Trophoblast cell (in vitro differentiated cells and primary cell): ENCODE results near the gene VILL. TPM values are rescaled to one million over a fixed set of nuclear protein-coding genes. Genes with fewer than 3 reads are reported as not detected.

Source experiments
- DNase-seq, 2 donors: peaks; one replicate each; pipeline ENCODE4 v3.0.0-alpha.2; 2016
- H2AFZ ChIP-seq: 2 replicates; pipeline ENCODE4 v1.6.1; 2013; ENCODE audit warnings: low read length, moderate library complexity, mild to moderate bottlenecking; ENCODE audit not compliant: insufficient read depth, poor library complexity
- H2AK5ac ChIP-seq: 2 replicates; pipeline ENCODE4 v1.6.1; 2013; ENCODE audit warnings: mild to moderate bottlenecking, low read length
- H2BK120ac ChIP-seq: 2 replicates; pipeline ENCODE4 v1.6.1; 2013; ENCODE audit warnings: low read length, mild to moderate bottlenecking, moderate library complexity; ENCODE audit not compliant: insufficient read depth, poor library complexity
- H2BK12ac ChIP-seq: 2 replicates; pipeline ENCODE4 v1.6.1; 2013; ENCODE audit warnings: mild to moderate bottlenecking, low read length, moderate library complexity
- H2BK5ac ChIP-seq: 2 replicates; pipeline ENCODE4 v1.6.1; 2013; ENCODE audit warnings: low read length, low read depth, moderate library complexity, mild to moderate bottlenecking; ENCODE audit not compliant: poor library complexity
- H3K14ac ChIP-seq: 2 replicates; pipeline ENCODE4 v1.6.1; 2013; ENCODE audit warnings: mild to moderate bottlenecking, low read length
- H3K18ac ChIP-seq: 2 replicates; pipeline ENCODE4 v1.6.1; 2013; ENCODE audit warnings: mild to moderate bottlenecking, low read length
- H3K23ac ChIP-seq: 2 replicates; pipeline ENCODE4 v1.6.1; 2013; ENCODE audit warnings: low read length
- H3K27ac ChIP-seq: 2 replicates; pipeline ENCODE4 v1.5.1; 2013; ENCODE audit warnings: low read depth, mild to moderate bottlenecking, inconsistent platforms, low read length, moderate library complexity
- H3K27me3 ChIP-seq: 2 replicates; pipeline ENCODE4 v1.6.1; 2013; ENCODE audit warnings: inconsistent platforms, mild to moderate bottlenecking, low read length, moderate library complexity; ENCODE audit not compliant: insufficient read depth
- H3K36me3 ChIP-seq, 2 experiments: 1 replicate in 1 of 2; 2 replicates in 1 of 2; pipeline ENCODE4 v1.6.1; 2013; ENCODE audit warnings: low read length in 2 of 2, mild to moderate bottlenecking in 2 of 2, moderate library complexity in 1 of 2; ENCODE audit not compliant: insufficient read depth in 2 of 2, control insufficient read depth in 1 of 2
- H3K4ac ChIP-seq: 2 replicates; pipeline ENCODE4 v1.6.1; 2013; ENCODE audit warnings: low read depth, mild to moderate bottlenecking, low read length, moderate library complexity
- H3K4me1 ChIP-seq, 2 experiments: 1 replicate in 1 of 2; 2 replicates in 1 of 2; pipeline ENCODE4 v1.6.1; 2013; ENCODE audit warnings: low read length in 2 of 2, mild to moderate bottlenecking in 2 of 2, moderate library complexity in 1 of 2; ENCODE audit not compliant: insufficient read depth in 2 of 2, control insufficient read depth in 1 of 2
- H3K4me2 ChIP-seq: 2 replicates; pipeline ENCODE4 v1.6.1; 2013; ENCODE audit warnings: inconsistent platforms, mild to moderate bottlenecking, low read length, moderate library complexity
- H3K4me3 ChIP-seq: 2 replicates; pipeline ENCODE4 v1.5.1; 2013; ENCODE audit warnings: mild to moderate bottlenecking, low read depth, low read length, inconsistent platforms
- H3K79me1 ChIP-seq: one replicate; pipeline ENCODE4 v1.6.1; 2013; ENCODE audit warnings: low read length
- H3K79me2 ChIP-seq: 2 replicates; pipeline ENCODE4 v1.6.1; 2013; ENCODE audit warnings: low read length, mild to moderate bottlenecking; ENCODE audit not compliant: control insufficient read depth, insufficient read depth, poor library complexity
- H3K9ac ChIP-seq: 2 replicates; pipeline ENCODE4 v1.6.1; 2013; ENCODE audit warnings: mild to moderate bottlenecking, low read length
- H3K9me3 ChIP-seq: 2 replicates; pipeline ENCODE4 v1.6.1; 2013; ENCODE audit warnings: low read depth, mild to moderate bottlenecking, control low read depth, inconsistent platforms, low read length; ENCODE audit not compliant: insufficient read depth
- H4K12ac ChIP-seq: 2 replicates; pipeline ENCODE4 v1.6.1; 2013; ENCODE audit warnings: low read depth, mild to moderate bottlenecking, low read length, moderate library complexity
- H4K8ac ChIP-seq: 2 replicates; pipeline ENCODE4 v1.6.1; 2013; ENCODE audit warnings: low read depth, mild to moderate bottlenecking, low read length, moderate library complexity
- H4K91ac ChIP-seq: one replicate; pipeline ENCODE4 v1.6.1; 2013; ENCODE audit warnings: low read depth, mild to moderate bottlenecking, low read length, moderate library complexity
- WGBS: extraction: QIAGEN DNeasy Blood & Tissue Kit; methylation state at CpG from one replicate; pipeline ENCODE4 v1.1.7; 2013; ENCODE audit warnings: missing lambda C conversion rate; ENCODE audit not compliant: insufficient read length, insufficient coverage; ENCODE audit errors: extremely low coverage; 5-methylcytosine and 5-hydroxymethylcytosine counted together
- polyA plus RNA-seq: library from polyadenylated mRNA; stranded (reverse); fragments of 200-250 nt; gene quantifications from 2 replicates; pipeline ENCODE4 v1.2.3, GENCODE V29; 2013

The VILL gene
- polyA plus RNA-seq, result 0.82 and 0.85 TPM in 2 replicates

GRCh38 chr3:37990527-37990926 lies at the start of gene VILL:
TSS of gene VILL (plus strand) at chr3:37990786. CDS start at chr3:37993673, 2,887 bp downstream.
- Histone ChIP-seq H3K4ac (no peak within 1 kb of the TSS), H4K12ac (no peak within 1 kb of the TSS), H3K23ac (no peak within 1 kb of the TSS), H3K4me3 (no peak within 1 kb of the TSS), H3K27ac (no peak within 1 kb of the TSS), H2AFZ (no peak within 1 kb of the TSS), H3K14ac (no peak within 1 kb of the TSS), H2AK5ac (no peak within 1 kb of the TSS), H2BK5ac (no peak within 1 kb of the TSS), H3K9me3 (peaks cover 2% of the 10 kb centered on the region), H4K91ac (no peak within 1 kb of the TSS), H3K18ac (no peak within 1 kb of the TSS), H3K4me1 (peaks cover 5 to 6% of the 10 kb centered on the region in 2 experiments), H3K4me2 (no peak within 1 kb of the TSS), H2BK12ac (no peak within 1 kb of the TSS), H3K27me3 (no peaks in the 10 kb centered on the region), H4K8ac (no peak within 1 kb of the TSS), H3K9ac (no peak within 1 kb of the TSS), H3K36me3 (no peaks in the 10 kb centered on the region), H3K79me2 (peaks cover 3% of the 10 kb centered on the region), H3K79me1 (peaks cover 5% of the 10 kb centered on the region), H2BK120ac (no peak within 1 kb of the TSS)
- DNase-seq, result no peak
- WGBS, result no CpG with 5 or more reads among the region's 10 CpGs

- H3K23ac ChIP-seq, result no peak overlapping the region
- H4K8ac ChIP-seq, result no peak overlapping the region
- no peak overlapping the region for H3K9ac ChIP-seq
- peak in 1 of 2 donors; percentile 39 for DNase-seq
- no peak overlapping the region for H3K4ac ChIP-seq
- no peak overlapping the region for H4K12ac ChIP-seq
- H3K18ac ChIP-seq, result peak overlapping the region; percentile 4
- no peak overlapping the region for H3K4me3 ChIP-seq
- H3K36me3 ChIP-seq, result no peaks in the 10 kb centered on the region
- H3K4me2 ChIP-seq, result no peak overlapping the region
- no peak overlapping the region for H2BK12ac ChIP-seq
- no peak overlapping the region for H2AK5ac ChIP-seq
- WGBS, result no CpG with 5 or more reads among the region's 12 CpGs
- H3K27me3 ChIP-seq, result no peaks in the 10 kb centered on the region
- peaks cover 23% of the 10 kb centered on the region for H3K79me1 ChIP-seq
- H3K4me1 ChIP-seq, result peaks cover 38 to 48% of the 10 kb centered on the region in 2 experiments
- H2BK5ac ChIP-seq, result no peak overlapping the region
- H4K91ac ChIP-seq, result peak overlapping the region; percentile 39
- peaks cover 4% of the 10 kb centered on the region for H3K79me2 ChIP-seq
- H3K14ac ChIP-seq, result no peak overlapping the region
- H2AFZ ChIP-seq, result no peak overlapping the region
- no peaks in the 10 kb centered on the region for H3K9me3 ChIP-seq
- no peak overlapping the region for H3K27ac ChIP-seq
- no peak overlapping the region for H2BK120ac ChIP-seq
These were observed 48.7 kb upstream of the VILL start for GRCh38 chr3:37941608-37942508.

GRCh38 chr3:37942646-37943045 lies 47.9 kb upstream of the VILL start:
- Histone ChIP-seq H2BK12ac (no peak overlapping the region), H3K14ac (no peak overlapping the region), H2BK120ac (no peak overlapping the region), H4K91ac (no peak overlapping the region), H3K4me2 (no peak overlapping the region), H3K9ac (no peak overlapping the region), H3K4me3 (no peak overlapping the region), H3K18ac (no peak overlapping the region), H2BK5ac (no peak overlapping the region), H3K27ac (no peak overlapping the region), H4K8ac (no peak overlapping the region), H4K12ac (no peak overlapping the region), H3K4me1 (peaks cover 36 to 43% of the 10 kb centered on the region in 2 experiments), H3K27me3 (no peaks in the 10 kb centered on the region), H3K4ac (no peak overlapping the region), H3K36me3 (no peaks in the 10 kb centered on the region), H3K23ac (no peak overlapping the region), H2AK5ac (no peak overlapping the region), H3K79me2 (peaks cover 2% of the 10 kb centered on the region), H3K9me3 (no peaks in the 10 kb centered on the region), H2AFZ (no peak overlapping the region), H3K79me1 (peaks cover 18% of the 10 kb centered on the region)
- no CpG with 5 or more reads among the region's 2 CpGs for WGBS
- DNase-seq, result no peak

GRCh38 chr3:37943126-37943525 lies 47.5 kb upstream of the VILL start:
- Histone ChIP-seq H4K12ac (no peak overlapping the region), H2BK5ac (no peak overlapping the region), H3K23ac (no peak overlapping the region), H2BK12ac (no peak overlapping the region), H3K4me1 (peaks cover 32 to 38% of the 10 kb centered on the region in 2 experiments), H3K36me3 (no peaks in the 10 kb centered on the region), H3K79me2 (peaks cover 2% of the 10 kb centered on the region), H3K4me2 (no peak overlapping the region), H3K9ac (no peak overlapping the region), H3K14ac (no peak overlapping the region), H3K27ac (no peak overlapping the region), H3K18ac (no peak overlapping the region), H3K27me3 (no peaks in the 10 kb centered on the region), H3K4me3 (no peak overlapping the region), H3K9me3 (no peaks in the 10 kb centered on the region), H3K79me1 (peaks cover 18% of the 10 kb centered on the region), H3K4ac (no peak overlapping the region), H2AK5ac (no peak overlapping the region), H2BK120ac (no peak overlapping the region), H4K8ac (no peak overlapping the region), H4K91ac (no peak overlapping the region), H2AFZ (no peak overlapping the region)
- no CpG with 5 or more reads among the region's 4 CpGs for WGBS
- DNase-seq, result no peak
